ENCODE measurements around the gene CXCL12.

CXCL12 gene

GRCh38 chr10:44383749-44384600 lies 922 bp downstream of the CXCL12 start:
- DNase-seq: no peak

GRCh38 chr10:44382981-44383748 lies 1.7 kb downstream of the CXCL12 start:
- no peak for DNase-seq

GRCh38 chr10:44382131-44382858 lies 2.6 kb downstream of the CXCL12 start:
- no peak for DNase-seq

- DNase-seq: no peak
These were observed 3.9 kb downstream of the CXCL12 start for GRCh38 chr10:44380829-44381600.

- no peak for DNase-seq
These were observed 5.0 kb downstream of the CXCL12 start for GRCh38 chr10:44379907-44380306.

- DNase-seq: no peak
These were observed 6.3 kb downstream of the CXCL12 start for GRCh38 chr10:44378626-44379025.

GRCh38 chr10:44377651-44378310 lies 7.1 kb downstream of the CXCL12 start:
- no peak for DNase-seq

GRCh38 chr10:44376472-44377099 lies 8.3 kb downstream of the CXCL12 start:
- DNase-seq: no peak

- DNase-seq: no peak
These were observed 10.7 kb downstream of the CXCL12 start for GRCh38 chr10:44374155-44374554.

- no peak for DNase-seq
These were observed 11.4 kb downstream of the CXCL12 start for GRCh38 chr10:44373341-44373995.

GRCh38 chr10:44372181-44372580 lies 12.7 kb downstream of the CXCL12 start:
- DNase-seq: no peak

GRCh38 chr10:44370731-44371248 lies 14.1 kb downstream of the CXCL12 start:
- no peak for DNase-seq

- no peak for DNase-seq
These were observed 15.0 kb downstream of the CXCL12 start for GRCh38 chr10:44369854-44370253.

GRCh38 chr10:44369296-44369695 lies 15.6 kb downstream of the CXCL12 start:
- DNase-seq: no peak

- DNase-seq: no peak
These were observed 16.3 kb downstream of the CXCL12 start for GRCh38 chr10:44368637-44369036.

GRCh38 chr10:44366941-44367630 lies 17.8 kb downstream of the CXCL12 start:
- DNase-seq: no peak

- DNase-seq: no peak
These were observed 20.3 kb downstream of the CXCL12 start for GRCh38 chr10:44364566-44364965.

GRCh38 chr10:44363716-44364115 lies 21.2 kb downstream of the CXCL12 start:
- DNase-seq: no peak

- DNase-seq: no peak
These were observed 21.8 kb downstream of the CXCL12 start for GRCh38 chr10:44362866-44363711.

Measured in NCI-H2029 treated with DMSO at 0.1 percent for 48 hours (cell line).